ENCODE results near the gene LRRC8A. TPM values are rescaled to one million over a fixed set of nuclear protein-coding genes. Genes with fewer than 3 reads are reported as not detected.
A peak's percentile ranks its signal among the peaks of the same experiment; 100 is the strongest.

LRRC8A gene
- total RNA-seq, 1 donor from 2014 or later, result 38.2 TPM

DNA sequence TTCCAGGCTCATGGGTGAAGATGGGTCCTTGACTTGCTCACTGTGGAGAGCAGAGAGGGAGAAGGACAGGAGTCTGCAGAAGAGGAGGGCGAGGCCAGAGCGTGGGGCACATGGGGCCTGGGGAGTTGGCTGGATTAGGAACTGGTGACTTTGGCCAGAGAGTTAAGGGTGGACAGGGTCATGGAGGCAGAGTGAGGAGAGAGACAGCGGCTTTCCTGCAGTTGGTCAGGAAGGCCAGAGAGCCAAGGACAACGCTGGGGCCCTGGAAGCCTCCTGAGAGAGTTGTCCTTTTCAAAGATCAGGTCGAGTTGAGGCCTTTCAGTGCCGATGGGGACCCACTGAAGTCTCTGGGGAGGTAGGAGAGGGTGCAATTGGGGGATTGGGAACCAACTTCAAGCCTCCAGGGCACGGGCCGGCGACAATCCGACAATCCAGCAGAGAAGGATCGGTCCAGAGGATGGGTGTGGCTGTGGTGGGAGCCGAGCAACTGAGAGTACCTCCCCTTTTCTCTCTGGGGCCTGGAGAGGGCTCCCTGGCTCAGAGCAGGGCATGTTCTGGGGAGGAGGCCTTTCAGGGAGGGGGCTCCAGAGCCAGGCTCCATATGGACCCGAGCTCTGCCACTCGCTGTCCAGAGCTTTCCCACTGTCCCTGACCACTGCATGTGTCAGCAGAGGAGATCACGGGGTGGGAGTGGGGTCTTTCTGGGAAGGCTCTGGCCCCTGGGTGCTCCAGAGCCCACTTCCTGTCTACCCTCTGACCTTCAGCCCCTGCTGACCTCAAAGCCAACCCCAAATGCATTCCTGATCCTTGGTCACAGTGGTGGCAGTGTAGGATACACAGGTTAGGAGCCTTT is 31.3 kb downstream of the LRRC8A start:
- Mint-ChIP-seq H3K9me3 (no peaks in the 10 kb centered on the region), H3K4me3 (no peak overlapping the region), H3K4me1 (ENCODE audit: unreplicated experiment) (peaks cover 21% of the 10 kb centered on the region), H3K36me3 (peaks cover 10% of the 10 kb centered on the region), H3K27ac (peak overlapping the region; percentile 85), H3K27me3 (no peaks in the 10 kb centered on the region)
- no peak for DNase-seq (ENCODE audit: extremely low spot score, unreplicated experiment)
- TF ChIP-seq, protein P1, sequence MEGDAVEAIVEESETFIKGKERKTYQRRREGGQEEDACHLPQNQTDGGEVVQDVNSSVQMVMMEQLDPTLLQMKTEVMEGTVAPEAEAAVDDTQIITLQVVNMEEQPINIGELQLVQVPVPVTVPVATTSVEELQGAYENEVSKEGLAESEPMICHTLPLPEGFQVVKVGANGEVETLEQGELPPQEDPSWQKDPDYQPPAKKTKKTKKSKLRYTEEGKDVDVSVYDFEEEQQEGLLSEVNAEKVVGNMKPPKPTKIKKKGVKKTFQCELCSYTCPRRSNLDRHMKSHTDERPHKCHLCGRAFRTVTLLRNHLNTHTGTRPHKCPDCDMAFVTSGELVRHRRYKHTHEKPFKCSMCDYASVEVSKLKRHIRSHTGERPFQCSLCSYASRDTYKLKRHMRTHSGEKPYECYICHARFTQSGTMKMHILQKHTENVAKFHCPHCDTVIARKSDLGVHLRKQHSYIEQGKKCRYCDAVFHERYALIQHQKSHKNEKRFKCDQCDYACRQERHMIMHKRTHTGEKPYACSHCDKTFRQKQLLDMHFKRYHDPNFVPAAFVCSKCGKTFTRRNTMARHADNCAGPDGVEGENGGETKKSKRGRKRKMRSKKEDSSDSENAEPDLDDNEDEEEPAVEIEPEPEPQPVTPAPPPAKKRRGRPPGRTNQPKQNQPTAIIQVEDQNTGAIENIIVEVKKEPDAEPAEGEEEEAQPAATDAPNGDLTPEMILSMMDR (conservative IDR thresholded peaks at IDR 0.05), result no peak

DNA sequence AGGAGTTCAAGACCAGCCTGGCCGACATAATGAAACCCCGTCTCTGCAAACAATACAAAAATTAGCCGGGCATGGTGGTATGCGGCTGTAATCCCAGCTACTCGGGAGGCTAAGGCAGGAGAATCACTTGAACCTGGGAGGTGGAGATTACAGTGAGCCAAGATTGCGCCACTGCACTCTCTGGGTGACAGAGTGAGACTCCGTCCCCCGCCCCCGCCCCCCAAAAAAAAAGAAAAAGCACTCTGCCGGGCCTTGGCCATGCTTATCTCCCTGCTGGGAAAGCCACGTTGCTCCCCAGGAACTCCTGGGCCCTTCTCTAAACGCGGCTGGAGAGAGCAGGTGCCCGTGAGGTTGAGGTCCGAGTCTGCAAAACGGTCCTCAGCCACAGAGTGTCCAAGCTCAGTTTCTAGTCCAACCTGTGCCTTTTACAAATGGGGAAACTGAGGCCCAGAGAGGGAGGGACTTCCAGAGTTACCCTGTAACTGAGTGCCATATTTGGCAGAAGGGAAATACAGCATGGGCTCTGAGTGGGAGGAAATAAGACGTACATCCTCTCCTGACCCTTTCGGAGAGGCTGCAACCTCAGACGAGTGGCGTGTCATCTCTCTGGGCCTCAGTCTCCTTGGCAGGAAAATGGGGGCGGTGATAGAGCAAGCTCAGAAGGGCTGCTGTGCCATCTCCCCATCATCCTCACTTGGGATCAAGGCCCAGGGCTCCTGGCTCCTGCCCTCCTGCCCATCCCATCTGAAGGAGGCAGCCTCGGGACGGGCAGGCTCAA is 32.3 kb downstream of the LRRC8A start:
- TF ChIP-seq, protein P1 (conservative IDR thresholded peaks at IDR 0.05), result no peak
- no peak overlapping the region for H3K27ac Mint-ChIP-seq

DNA sequence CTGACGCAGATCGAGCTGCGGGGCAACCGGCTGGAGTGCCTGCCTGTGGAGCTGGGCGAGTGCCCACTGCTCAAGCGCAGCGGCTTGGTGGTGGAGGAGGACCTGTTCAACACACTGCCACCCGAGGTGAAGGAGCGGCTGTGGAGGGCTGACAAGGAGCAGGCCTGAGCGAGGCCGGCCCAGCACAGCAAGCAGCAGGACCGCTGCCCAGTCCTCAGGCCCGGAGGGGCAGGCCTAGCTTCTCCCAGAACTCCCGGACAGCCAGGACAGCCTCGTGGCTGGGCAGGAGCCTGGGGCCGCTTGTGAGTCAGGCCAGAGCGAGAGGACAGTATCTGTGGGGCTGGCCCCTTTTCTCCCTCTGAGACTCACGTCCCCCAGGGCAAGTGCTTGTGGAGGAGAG is 34.3 kb downstream of the LRRC8A start:
- Mint-ChIP-seq H3K27me3 (no peaks in the 10 kb centered on the region), H3K27ac (no peak overlapping the region), H3K9me3 (no peaks in the 10 kb centered on the region), H3K4me3 (no peak overlapping the region), H3K4me1 (ENCODE audit: unreplicated experiment) (peaks cover 21% of the 10 kb centered on the region), H3K36me3 (peaks cover 4% of the 10 kb centered on the region)
- no peak for DNase-seq (ENCODE audit: extremely low spot score, unreplicated experiment)
- TF ChIP-seq, protein P1 (conservative IDR thresholded peaks at IDR 0.05), result no peak

More for the DNA sequence above, 32.3 kb downstream of the LRRC8A start:
- Mint-ChIP-seq H3K36me3 (peaks cover 4% of the 10 kb centered on the region), H3K4me3 (no peak overlapping the region), H3K27me3 (no peaks in the 10 kb centered on the region), H3K4me1 (ENCODE audit: unreplicated experiment) (peaks cover 24% of the 10 kb centered on the region), H3K9me3 (no peaks in the 10 kb centered on the region)
- no peak for DNase-seq (ENCODE audit: extremely low spot score, unreplicated experiment)

DNA sequence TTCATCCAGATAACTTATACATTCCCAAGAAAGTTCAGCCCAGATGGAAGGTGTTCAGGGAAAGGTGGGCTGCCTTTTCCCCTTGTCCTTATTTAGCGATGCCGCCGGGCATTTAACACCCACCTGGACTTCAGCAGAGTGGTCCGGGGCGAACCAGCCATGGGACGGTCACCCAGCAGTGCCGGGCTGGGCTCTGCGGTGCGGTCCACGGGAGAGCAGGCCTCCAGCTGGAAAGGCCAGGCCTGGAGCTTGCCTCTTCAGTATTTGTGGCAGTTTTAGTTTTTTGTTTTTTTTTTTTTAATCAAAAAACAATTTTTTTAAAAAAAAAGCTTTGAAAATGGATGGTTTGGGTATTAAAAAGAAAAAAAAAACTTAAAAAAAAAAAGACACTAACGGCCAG is 34.8 kb downstream of the LRRC8A start:
- H3K27me3 Mint-ChIP-seq, result no peaks in the 10 kb centered on the region
- H3K36me3 Mint-ChIP-seq, result peaks cover 4% of the 10 kb centered on the region

DNA sequence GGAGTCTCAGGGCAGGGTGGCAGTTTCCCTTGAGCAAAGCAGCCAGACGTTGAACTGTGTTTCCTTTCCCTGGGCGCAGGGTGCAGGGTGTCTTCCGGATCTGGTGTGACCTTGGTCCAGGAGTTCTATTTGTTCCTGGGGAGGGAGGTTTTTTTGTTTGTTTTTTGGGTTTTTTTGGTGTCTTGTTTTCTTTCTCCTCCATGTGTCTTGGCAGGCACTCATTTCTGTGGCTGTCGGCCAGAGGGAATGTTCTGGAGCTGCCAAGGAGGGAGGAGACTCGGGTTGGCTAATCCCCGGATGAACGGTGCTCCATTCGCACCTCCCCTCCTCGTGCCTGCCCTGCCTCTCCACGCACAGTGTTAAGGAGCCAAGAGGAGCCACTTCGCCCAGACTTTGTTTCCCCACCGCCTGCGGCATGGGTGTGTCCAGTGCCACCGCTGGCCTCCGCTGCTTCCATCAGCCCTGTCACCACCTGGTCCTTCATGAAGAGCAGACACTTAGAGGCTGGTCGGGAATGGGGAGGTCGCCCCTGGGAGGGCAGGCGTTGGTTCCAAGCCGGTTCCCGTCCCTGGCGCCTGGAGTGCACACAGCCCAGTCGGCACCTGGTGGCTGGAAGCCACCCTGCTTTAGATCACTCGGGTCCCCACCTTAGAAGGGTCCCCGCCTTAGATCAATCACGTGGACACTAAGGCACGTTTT is 35.4 kb downstream of the LRRC8A start:
- H3K9me3 Mint-ChIP-seq, result no peaks in the 10 kb centered on the region
- H3K4me3 Mint-ChIP-seq, result no peak overlapping the region
- no peak overlapping the region for H3K27ac Mint-ChIP-seq
- H3K27me3 Mint-ChIP-seq, result no peaks in the 10 kb centered on the region
- no peak for DNase-seq (ENCODE audit: extremely low spot score, unreplicated experiment)
- H3K4me1 Mint-ChIP-seq (ENCODE audit: unreplicated experiment), result peaks cover 18% of the 10 kb centered on the region
- peaks cover 4% of the 10 kb centered on the region for H3K36me3 Mint-ChIP-seq
- TF ChIP-seq, protein P1 (conservative IDR thresholded peaks at IDR 0.05), result no peak

More for the DNA sequence above, 34.8 kb downstream of the LRRC8A start:
- TF ChIP-seq, protein P1 (conservative IDR thresholded peaks at IDR 0.05), result no peak
- H3K9me3 Mint-ChIP-seq, result no peaks in the 10 kb centered on the region
- H3K4me1 Mint-ChIP-seq (ENCODE audit: unreplicated experiment), result peaks cover 20% of the 10 kb centered on the region
- no peak for DNase-seq (ENCODE audit: extremely low spot score, unreplicated experiment)
- no peak overlapping the region for H3K27ac Mint-ChIP-seq
- H3K4me3 Mint-ChIP-seq, result no peak overlapping the region
